A549 (cell line): ENCODE data around the gene SLC16A6.
"Not testable (repeated sequence)": the region's sequence is repeated elsewhere in the genome, so short reads cannot be mapped to it uniquely, and the experiment has no call there.

Experiments
- CEBPB ChIP-seq, 2 experiments: fragments of >200 bp in 1 of 2; sonication (Bioruptor Twin) in 1 of 2; formaldehyde crosslinking in 1 of 2; IDR thresholded peaks; 2 replicates each; pipeline ENCODE4 v1.6.1; 2012 to 2016
- CHD2 ChIP-seq: fragments of 150-350 bp; IDR thresholded peaks from 2 replicates; pipeline ENCODE4 v1.6.1; 2014; ENCODE audit warnings: low read length; ENCODE audit not compliant: partially characterized antibody
- ELK1 ChIP-seq: fragments of 150-350 bp; IDR thresholded peaks from 2 replicates; pipeline ENCODE4 v1.6.1; 2014; ENCODE audit warnings: low read depth, mild to moderate bottlenecking, low read length
- FOSL2 ChIP-seq, 2 experiments: fragments of 450-650 bp in 1 of 2; fragments of >200 bp in 1 of 2; sonication (Bioruptor Twin) in 1 of 2; formaldehyde crosslinking; IDR thresholded peaks; 2 replicates each; pipeline versions ENCODE4 v1.5.0 to v1.6.1; 2016 to 2020; ENCODE audit warnings: mild to moderate bottlenecking in 1 of 2, moderate library complexity in 1 of 2
- HOXA7 ChIP-seq: fragments of 250-450 bp; sonication (Bioruptor Pico); IDR thresholded peaks from 2 replicates; pipeline ENCODE4 v1.5.0; 2020; ENCODE audit warnings: mild to moderate bottlenecking, moderate library complexity
- MAFK ChIP-seq: fragments of 450-650 bp; IDR thresholded peaks from 2 replicates; pipeline ENCODE4 v1.6.1; 2014; ENCODE audit not compliant: partially characterized antibody
- PHF8 ChIP-seq: fragments of 200-600 bp; sonication (generic); IDR thresholded peaks from 2 replicates; pipeline ENCODE4 v1.6.1; 2016; ENCODE audit warnings: low read depth, mild to moderate bottlenecking, antibody characterized with exemption, moderate library complexity, borderline replicate concordance
- POLR2A ChIP-seq: IDR thresholded peaks from 2 replicates; pipeline ENCODE4 v1.6.1; 2012; ENCODE audit warnings: mild to moderate bottlenecking, low read length
- RFX5 ChIP-seq: fragments of 450-650 bp; IDR thresholded peaks from 2 replicates; pipeline ENCODE4 v1.7.1; 2014; ENCODE audit warnings: antibody characterized with exemption, mild to moderate bottlenecking, moderate library complexity
- TF ChIP-seq, protein P1 (sequence below): fragments of >200 bp; sonication (Bioruptor Twin); formaldehyde crosslinking; IDR thresholded peaks from 3 replicates; pipeline ENCODE4 v1.5.1; 2016
- TF ChIP-seq, protein P2 (sequence below): fragments of 200-600 bp; sonication (generic); IDR thresholded peaks from 2 replicates; pipeline ENCODE4 v1.6.1; 2016; ENCODE audit warnings: antibody characterized with exemption, mild to moderate bottlenecking, moderate library complexity
- TF ChIP-seq, protein P3 (sequence below): IDR thresholded peaks from 2 replicates; pipeline ENCODE4 v1.6.1; 2012

GRCh38 chr17:68258890-68259647 is 31.9 kb downstream of the SLC16A6 start:
- TF ChIP-seq, protein P1, sequence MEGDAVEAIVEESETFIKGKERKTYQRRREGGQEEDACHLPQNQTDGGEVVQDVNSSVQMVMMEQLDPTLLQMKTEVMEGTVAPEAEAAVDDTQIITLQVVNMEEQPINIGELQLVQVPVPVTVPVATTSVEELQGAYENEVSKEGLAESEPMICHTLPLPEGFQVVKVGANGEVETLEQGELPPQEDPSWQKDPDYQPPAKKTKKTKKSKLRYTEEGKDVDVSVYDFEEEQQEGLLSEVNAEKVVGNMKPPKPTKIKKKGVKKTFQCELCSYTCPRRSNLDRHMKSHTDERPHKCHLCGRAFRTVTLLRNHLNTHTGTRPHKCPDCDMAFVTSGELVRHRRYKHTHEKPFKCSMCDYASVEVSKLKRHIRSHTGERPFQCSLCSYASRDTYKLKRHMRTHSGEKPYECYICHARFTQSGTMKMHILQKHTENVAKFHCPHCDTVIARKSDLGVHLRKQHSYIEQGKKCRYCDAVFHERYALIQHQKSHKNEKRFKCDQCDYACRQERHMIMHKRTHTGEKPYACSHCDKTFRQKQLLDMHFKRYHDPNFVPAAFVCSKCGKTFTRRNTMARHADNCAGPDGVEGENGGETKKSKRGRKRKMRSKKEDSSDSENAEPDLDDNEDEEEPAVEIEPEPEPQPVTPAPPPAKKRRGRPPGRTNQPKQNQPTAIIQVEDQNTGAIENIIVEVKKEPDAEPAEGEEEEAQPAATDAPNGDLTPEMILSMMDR, result not testable (repeated sequence)
- TF ChIP-seq FOSL2 (IDR thresholded peaks at IDR 0.05); FOSL2 (CRISPR knock-in tag; IDR thresholded peaks at IDR 0.05); POLR2A; MAFK; HOXA7; CHD2; ELK1; PHF8; CEBPB (IDR thresholded peaks at IDR 0.05); RFX5: not testable (repeated sequence)
- TF ChIP-seq, protein P2, sequence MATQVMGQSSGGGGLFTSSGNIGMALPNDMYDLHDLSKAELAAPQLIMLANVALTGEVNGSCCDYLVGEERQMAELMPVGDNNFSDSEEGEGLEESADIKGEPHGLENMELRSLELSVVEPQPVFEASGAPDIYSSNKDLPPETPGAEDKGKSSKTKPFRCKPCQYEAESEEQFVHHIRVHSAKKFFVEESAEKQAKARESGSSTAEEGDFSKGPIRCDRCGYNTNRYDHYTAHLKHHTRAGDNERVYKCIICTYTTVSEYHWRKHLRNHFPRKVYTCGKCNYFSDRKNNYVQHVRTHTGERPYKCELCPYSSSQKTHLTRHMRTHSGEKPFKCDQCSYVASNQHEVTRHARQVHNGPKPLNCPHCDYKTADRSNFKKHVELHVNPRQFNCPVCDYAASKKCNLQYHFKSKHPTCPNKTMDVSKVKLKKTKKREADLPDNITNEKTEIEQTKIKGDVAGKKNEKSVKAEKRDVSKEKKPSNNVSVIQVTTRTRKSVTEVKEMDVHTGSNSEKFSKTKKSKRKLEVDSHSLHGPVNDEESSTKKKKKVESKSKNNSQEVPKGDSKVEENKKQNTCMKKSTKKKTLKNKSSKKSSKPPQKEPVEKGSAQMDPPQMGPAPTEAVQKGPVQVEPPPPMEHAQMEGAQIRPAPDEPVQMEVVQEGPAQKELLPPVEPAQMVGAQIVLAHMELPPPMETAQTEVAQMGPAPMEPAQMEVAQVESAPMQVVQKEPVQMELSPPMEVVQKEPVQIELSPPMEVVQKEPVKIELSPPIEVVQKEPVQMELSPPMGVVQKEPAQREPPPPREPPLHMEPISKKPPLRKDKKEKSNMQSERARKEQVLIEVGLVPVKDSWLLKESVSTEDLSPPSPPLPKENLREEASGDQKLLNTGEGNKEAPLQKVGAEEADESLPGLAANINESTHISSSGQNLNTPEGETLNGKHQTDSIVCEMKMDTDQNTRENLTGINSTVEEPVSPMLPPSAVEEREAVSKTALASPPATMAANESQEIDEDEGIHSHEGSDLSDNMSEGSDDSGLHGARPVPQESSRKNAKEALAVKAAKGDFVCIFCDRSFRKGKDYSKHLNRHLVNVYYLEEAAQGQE, result not testable (repeated sequence)
- TF ChIP-seq, protein P3, sequence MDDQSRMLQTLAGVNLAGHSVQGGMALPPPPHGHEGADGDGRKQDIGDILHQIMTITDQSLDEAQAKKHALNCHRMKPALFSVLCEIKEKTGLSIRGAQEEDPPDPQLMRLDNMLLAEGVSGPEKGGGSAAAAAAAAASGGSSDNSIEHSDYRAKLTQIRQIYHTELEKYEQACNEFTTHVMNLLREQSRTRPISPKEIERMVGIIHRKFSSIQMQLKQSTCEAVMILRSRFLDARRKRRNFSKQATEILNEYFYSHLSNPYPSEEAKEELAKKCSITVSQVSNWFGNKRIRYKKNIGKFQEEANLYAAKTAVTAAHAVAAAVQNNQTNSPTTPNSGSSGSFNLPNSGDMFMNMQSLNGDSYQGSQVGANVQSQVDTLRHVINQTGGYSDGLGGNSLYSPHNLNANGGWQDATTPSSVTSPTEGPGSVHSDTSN, result not testable (repeated sequence)
